Panc1 (cell line): ENCODE data around the gene SBF2. TPM values are rescaled to one million over a fixed set of nuclear protein-coding genes. Genes with fewer than 3 reads are reported as not detected.

ENCODE experiments used
- ATAC-seq: fragments of 200-7000 bp; cut with Tn5 transposase; 2 replicates; pipeline ENCODE4 v1.9.1; 2020; ENCODE audit warnings: mild to moderate bottlenecking, moderate library complexity
- BruUV-seq: library from RNA; stranded (reverse); fragments of 400-500 nt; replicated peaks from 2 replicates; lab custom pipeline; 2021; lab: Mats Ljungman, UMichigan
- CTCF ChIA-PET: fragments of 300-600 bp; sonication (Branson Sonifier 250); formaldehyde crosslinking; loops from one replicate; lab custom pipeline; 2022; ENCODE audit warnings: antibody characterized with exemption; lab: Charles Lee
- POLR2A ChIA-PET: fragments of 300-600 bp; sonication (Branson Sonifier 250); formaldehyde crosslinking; loops from one replicate; lab custom pipeline; 2022; ENCODE audit warnings: antibody characterized with exemption; lab: Charles Lee
- DNase-seq: peaks from one replicate; pipeline ENCODE4 v3.0.0-alpha.2; 2010; ENCODE audit warnings: low read depth, low spot score
- H3K27ac ChIP-seq: 2 replicates; pipeline ENCODE4 v1.5.1; 2011; ENCODE audit warnings: mild to moderate bottlenecking, low read length, inconsistent platforms
- H3K27me3 ChIP-seq: fragments of 200-500 bp; sonication (Bioruptor generic); 2 replicates; pipeline ENCODE4 v1.6.0; 2014; ENCODE audit warnings: low read length, inconsistent platforms; ENCODE audit not compliant: control insufficient read depth, insufficient read depth
- H3K36me3 ChIP-seq: fragments of 200-500 bp; sonication (Bioruptor generic); 2 replicates; pipeline ENCODE4 v1.5.1; 2014; ENCODE audit warnings: inconsistent platforms, mild to moderate bottlenecking, low read length, moderate library complexity; ENCODE audit not compliant: control insufficient read depth, insufficient read depth
- H3K4me1 ChIP-seq: 2 replicates; pipeline ENCODE4 v1.5.1; 2011; ENCODE audit warnings: inconsistent platforms, mild to moderate bottlenecking, low read length, moderate library complexity; ENCODE audit not compliant: control insufficient read depth, insufficient read depth
- H3K4me3 ChIP-seq, 2 experiments: 2 replicates each; pipeline ENCODE4 v1.5.1; 2011 to 2012; ENCODE audit warnings: low read depth in 2 of 2, low read length in 2 of 2, mild to moderate bottlenecking in 2 of 2, inconsistent platforms in 1 of 2, moderate library complexity in 1 of 2
- H3K9me3 ChIP-seq: fragments of 200-500 bp; sonication (Bioruptor generic); 2 replicates; pipeline ENCODE4 v1.5.1; 2014; ENCODE audit warnings: low read depth, mild to moderate bottlenecking, inconsistent platforms, low read length, moderate library complexity; ENCODE audit not compliant: control insufficient read depth, insufficient read depth
- CTCF ChIP-seq: fragments of 450-650 bp; IDR thresholded peaks from 2 replicates; pipeline ENCODE4 v1.5.1; 2017; ENCODE audit warnings: mild to moderate bottlenecking
- POLR2AphosphoS5 ChIP-seq: IDR thresholded peaks from 2 replicates; pipeline ENCODE4 v1.6.1; 2012; ENCODE audit warnings: mild to moderate bottlenecking, low read depth, low read length, moderate library complexity
- REST ChIP-seq, 2 experiments: IDR thresholded peaks; 2 replicates each; pipeline ENCODE4 v1.6.1; 2011 to 2012; ENCODE audit warnings: low read depth in 2 of 2, control low read depth in 1 of 2, low read length in 1 of 2, mild to moderate bottlenecking in 1 of 2, moderate library complexity in 1 of 2; ENCODE audit not compliant: insufficient read depth in 1 of 2
- SIN3A ChIP-seq: IDR thresholded peaks from 2 replicates; pipeline ENCODE4 v1.6.1; 2012; ENCODE audit warnings: low read depth, mild to moderate bottlenecking, low read length, moderate library complexity, borderline replicate concordance; ENCODE audit not compliant: insufficient read depth
- TCF7L2 ChIP-seq: IDR thresholded peaks from 2 replicates; pipeline ENCODE4 v1.6.1; 2011; ENCODE audit warnings: mild to moderate bottlenecking, low read depth, low read length, inconsistent platforms
- in situ Hi-C: cut with HindIII; loops from 2 replicates; pipeline ENCODE4 v1.10.0; 2016; ENCODE audit warnings: low sequenced_read_pairs, low pct_unique_long_range_greater_than_20kb
- intact Hi-C: fragments of 100-400 bp; cut with micrococcal nuclease; formaldehyde crosslinking; loops from one replicate; pipeline ENCODE4 v1.10.0; 2022; ENCODE audit not compliant: unreplicated experiment
- total RNA-seq: library from RNA; stranded (reverse); gene quantifications from one replicate; pipeline ENCODE4 v1.2.1, GENCODE V29; 2021; ENCODE audit not compliant: unreplicated experiment

SBF2 gene
- total RNA-seq, 1 experiment from 2014 or later, result 65.0 TPM

GRCh38 chr11:9953994-9954626 is 339.9 kb downstream of the SBF2 start:
- Histone ChIP-seq H3K4me3 (no peak overlapping the region), H3K27me3 (no peaks in the 10 kb centered on the region), H3K9me3 (no peaks in the 10 kb centered on the region), H3K4me1 (peaks cover 15% of the 10 kb centered on the region), H3K27ac (peak overlapping the region; percentile 55; the same call in 1 of the 2 replicates), H3K36me3 (no peaks in the 10 kb centered on the region)
- intact Hi-C loops (no loop called here), in situ Hi-C loops (no loop called here)
- ChIA-PET POLR2A (interaction anchor here (0.5 kb wide), 1 partner anchor 90 kb away, joined by 3 read pairs; no protein-coding TSS in a partner anchor), CTCF (interaction anchor here (1.0 kb wide), 1 partner anchor 354 kb away, joined by 5 read pairs; no protein-coding TSS in a partner anchor)
- TF ChIP-seq REST (IDR thresholded peaks at IDR 0.05; ENCODE audit: insufficient read depth in 1 of 2, low read depth in 2 of 2, low read length in 1 of 2) (no peak), POLR2AphosphoS5 (no peak), CTCF (no peak), SIN3A (no peak), TCF7L2 (no peak)
- no TSS peak for BruUV-seq
- ATAC-seq (peak; percentile 53), DNase-seq (peak; percentile 61)

- H3K9me3 ChIP-seq, result no peaks in the 10 kb centered on the region
- TF ChIP-seq REST (IDR thresholded peaks at IDR 0.05; ENCODE audit: insufficient read depth in 1 of 2, low read depth in 2 of 2, low read length in 1 of 2) (no peak), TCF7L2 (no peak), SIN3A (no peak), POLR2AphosphoS5 (no peak), CTCF (no peak)
- POLR2A ChIA-PET, result no interaction called here
- in situ Hi-C loops, result no loop called here
- intact Hi-C loops, result no loop called here
- CTCF ChIA-PET, result interaction anchor here (1.0 kb wide), 1 partner anchor 355 kb away, joined by 5 read pairs; no protein-coding TSS in a partner anchor
- H3K36me3 ChIP-seq, result no peaks in the 10 kb centered on the region
- H3K4me1 ChIP-seq, result peaks cover 15% of the 10 kb centered on the region
- H3K27ac ChIP-seq, result peak overlapping the region; percentile 75
- BruUV-seq, result no TSS peak
- DNase-seq, result no peak
- H3K4me3 ChIP-seq, result no peak overlapping the region
- H3K27me3 ChIP-seq, result no peaks in the 10 kb centered on the region
- ATAC-seq, result no peak
These were observed 341.4 kb downstream of the SBF2 start for GRCh38 chr11:9952511-9953196.
